Endothelial cell of umbilical vein (primary cell): Measurements from ENCODE around the gene TIGD1. TPM values are rescaled to one million over a fixed set of nuclear protein-coding genes. Genes with fewer than 3 reads are reported as not detected.

ENCODE experiments used
- polyA plus RNA-seq, 4 experiments: library from polyadenylated mRNA; depleted of rRNA in 3 of 4; stranded (reverse) in 3 of 4; unstranded in 1 of 4; fragments of >200 nt; gene quantifications; 2 replicates each; pipeline versions ENCODE4 v1.2.1 to v1.2.3, GENCODE V29; 2011 to 2012; ENCODE audit warnings: missing spikeins in 1 of 4
- total RNA-seq: library from RNA; stranded (reverse); gene quantifications from 2 replicates; pipeline ENCODE4 v1.2.3, GENCODE V29; 2021

TIGD1 gene
- total and polyA plus RNA-seq, 2 donors (not counting 3 experiments of a cell fraction or from before 2014, with no cell fraction given): 1.6 to 3.3 TPM

Other genes starting within 250 kb of the TIGD1 start
- not detected in 2 replicates for gene ALPP, start 171.8 kb downstream of the TIGD1 start, total RNA-seq
- not detected in 2 replicates for gene ALPP, start 171.8 kb downstream of the TIGD1 start, polyA plus RNA-seq
- not detected in 2 replicates for gene ALPG, start 143.7 kb downstream of the TIGD1 start, total RNA-seq
- not detected in 2 replicates for gene ALPG, start 143.7 kb downstream of the TIGD1 start, polyA plus RNA-seq
- gene ALPI, start 94.4 kb downstream of the TIGD1 start, total RNA-seq: not detected in 2 replicates
- gene ALPI, start 94.4 kb downstream of the TIGD1 start, polyA plus RNA-seq: not detected in 2 replicates
- gene ECEL1, start 62.7 kb downstream of the TIGD1 start, total RNA-seq: not detected in 2 replicates
- gene ECEL1, start 62.7 kb downstream of the TIGD1 start, polyA plus RNA-seq: not detected in 2 replicates
- gene PRSS56, start 30.2 kb downstream of the TIGD1 start, total RNA-seq: not detected in 2 replicates
- not detected in 2 replicates for gene PRSS56, start 30.2 kb downstream of the TIGD1 start, polyA plus RNA-seq
- gene CHRND, start 24.4 kb downstream of the TIGD1 start, total RNA-seq: not detected in 2 replicates
- gene CHRND, start 24.4 kb downstream of the TIGD1 start, polyA plus RNA-seq: not detected in 2 replicates
- not detected in 2 replicates for gene CHRNG, start 10.9 kb downstream of the TIGD1 start, total RNA-seq
- not detected in 2 replicates for gene CHRNG, start 10.9 kb downstream of the TIGD1 start, polyA plus RNA-seq
- 96.5 and 96.9 TPM in 2 replicates for gene EIF4E2, start 132 bp upstream of the TIGD1 start, total RNA-seq
- gene EIF4E2, start 132 bp upstream of the TIGD1 start, polyA plus RNA-seq: 31.7 and 50.0 TPM in 2 replicates
- gene EFHD1, start 83.0 kb upstream of the TIGD1 start, total RNA-seq: not detected in 2 replicates
- 0.13 and 0.18 TPM in 2 replicates for gene EFHD1, start 83.0 kb upstream of the TIGD1 start, polyA plus RNA-seq
- 54.2 and 56.4 TPM in 2 replicates for gene GIGYF2, start 146.8 kb upstream of the TIGD1 start, total RNA-seq
- 22.5 and 22.9 TPM in 2 replicates for gene GIGYF2, start 146.8 kb upstream of the TIGD1 start, polyA plus RNA-seq
- not detected in 2 replicates for gene KCNJ13, start 226.0 kb upstream of the TIGD1 start, total RNA-seq
- not detected in 2 replicates for gene KCNJ13, start 226.0 kb upstream of the TIGD1 start, polyA plus RNA-seq